BLaER1 treated with 17β-estradiol and CSF1 and Interleukin-3, amounts not matched to agents 10 nM and 100 nM (cell line): ENCODE results near the gene MVD.
"Not testable (repeated sequence)": the region's sequence is repeated elsewhere in the genome, so short reads cannot be mapped to it uniquely, and the experiment has no call there.

Source experiments
- H3K27ac ChIP-seq, 11 experiments: shearing (Covaris generic); formaldehyde crosslinking; 2 replicates each; pipeline ENCODE4 v1.8.1; 2022
- H3K27me3 ChIP-seq, 11 experiments: shearing (Covaris generic); formaldehyde crosslinking; 2 replicates each; pipeline ENCODE4 v1.8.1; 2022
- H3K36me3 ChIP-seq, 11 experiments: shearing (Covaris generic); formaldehyde crosslinking; 2 replicates each; pipeline ENCODE4 v1.8.1; 2022
- H3K4me1 ChIP-seq, 10 experiments: shearing (Covaris generic); formaldehyde crosslinking; 2 replicates each; pipeline ENCODE4 v1.8.1; 2022
- H3K4me2 ChIP-seq, 11 experiments: shearing (Covaris generic); formaldehyde crosslinking; 2 replicates each; pipeline ENCODE4 v1.8.1; 2022
- H3K4me3 ChIP-seq, 10 experiments: shearing (Covaris generic); formaldehyde crosslinking; 2 replicates each; pipeline ENCODE4 v1.8.1; 2022
- H3K9ac ChIP-seq, 11 experiments: shearing (Covaris generic); formaldehyde crosslinking; 2 replicates each; pipeline ENCODE4 v1.8.1; 2022
- H3K9me3 ChIP-seq, 11 experiments: shearing (Covaris generic); formaldehyde crosslinking; replicated peaks in 1 of 11; 2 replicates each; pipeline ENCODE4 v1.8.1; 2022
- H4K20me1 ChIP-seq, 11 experiments: shearing (Covaris generic); formaldehyde crosslinking; 2 replicates each; pipeline ENCODE4 v1.8.1; 2022
- Cebpa-rat ChIP-seq, 11 experiments: shearing (Covaris generic); IDR thresholded peaks; 2 replicates each; pipeline ENCODE4 v1.8.1; 2022

MVD gene

DNA sequence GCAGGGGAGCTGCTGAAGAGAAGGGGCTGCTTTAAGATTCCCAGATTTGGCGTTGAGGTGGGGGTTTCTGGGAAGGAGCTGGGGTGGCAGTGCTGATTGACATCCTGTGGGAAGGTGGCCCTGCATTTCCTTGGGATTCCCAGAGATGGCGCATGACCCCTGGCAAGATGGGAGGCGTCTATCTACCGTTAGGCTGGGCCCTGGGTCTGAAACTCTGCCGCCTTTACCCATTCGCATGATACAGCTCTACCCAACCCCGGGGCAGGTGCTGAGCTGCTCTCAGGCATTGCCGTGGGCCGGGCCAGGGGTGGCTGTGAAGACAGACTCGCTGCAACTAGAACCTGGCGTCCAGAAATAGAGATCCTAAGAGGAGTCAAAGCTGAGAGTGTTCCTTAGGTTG is 9.9 kb upstream of the MVD start:
- peaks cover 0 to 48% (median 28%) of the 10 kb centered on the region in 10 experiments; a peak in 15 of 20 replicates for H3K4me1 ChIP-seq
- H3K27ac ChIP-seq: no peak overlapping the region
- H3K36me3 ChIP-seq: peaks cover 0 to 51% (median 17%) of the 10 kb centered on the region in 11 experiments; a peak in 14 of 22 replicates
- TF ChIP-seq Cebpa-rat (IDR thresholded peaks at IDR 0.05): no peak
- H3K27me3 ChIP-seq: no peaks in the 10 kb centered on the region
- no peak overlapping the region for H3K4me3 ChIP-seq
- no peaks in the 10 kb centered on the region for H3K9me3 ChIP-seq
- peak overlapping the region in 1 of 11 experiments; percentile 28; a peak in 1 of 22 replicates for H3K9ac ChIP-seq
- H4K20me1 ChIP-seq: peaks cover 0 to 45% (median 0%) of the 10 kb centered on the region in 11 experiments; a peak in 2 of 22 replicates
- peak overlapping the region in 5 of 11 experiments; percentile 12 to 50 (median 32); a peak in 7 of 22 replicates for H3K4me2 ChIP-seq

DNA sequence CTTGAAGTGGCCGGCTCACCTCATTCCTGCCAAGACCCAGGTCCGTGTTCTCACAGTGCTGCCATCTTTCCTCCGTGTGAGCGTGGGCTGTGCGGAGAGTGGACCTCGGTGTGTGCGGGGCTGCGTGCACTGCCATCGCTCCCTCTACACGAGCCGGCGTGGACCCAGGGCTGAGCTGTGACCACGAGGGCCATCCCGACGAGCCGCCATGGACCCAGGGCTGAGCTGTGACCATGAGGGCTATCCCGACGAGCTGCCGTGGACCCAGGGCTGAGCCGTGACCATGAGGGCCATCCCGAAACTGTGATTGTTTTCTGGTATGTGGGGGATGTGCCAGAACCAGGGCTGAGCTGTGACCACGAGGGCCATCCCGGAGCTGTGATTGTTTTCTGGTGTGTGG is 8.9 kb upstream of the MVD start:
- no peak for TF ChIP-seq Cebpa-rat (IDR thresholded peaks at IDR 0.05)
- Histone ChIP-seq H3K36me3 (peaks cover 0 to 41% (median 12%) of the 10 kb centered on the region in 11 experiments; a peak in 14 of 22 replicates), H4K20me1 (peaks cover 0 to 43% (median 0%) of the 10 kb centered on the region in 11 experiments; a peak in 2 of 22 replicates), H3K27me3 (no peaks in the 10 kb centered on the region), H3K27ac (no peak overlapping the region), H3K4me2 (peak overlapping the region in 2 of 11 experiments; percentile 26 to 36; a peak in 1 of 22 replicates), H3K4me3 (no peak overlapping the region), H3K4me1 (peaks cover 0 to 48% (median 30%) of the 10 kb centered on the region in 10 experiments; a peak in 15 of 20 replicates), H3K9ac (no peak overlapping the region; a peak in 1 of 22 replicates), H3K9me3 (no peaks in the 10 kb centered on the region)

DNA sequence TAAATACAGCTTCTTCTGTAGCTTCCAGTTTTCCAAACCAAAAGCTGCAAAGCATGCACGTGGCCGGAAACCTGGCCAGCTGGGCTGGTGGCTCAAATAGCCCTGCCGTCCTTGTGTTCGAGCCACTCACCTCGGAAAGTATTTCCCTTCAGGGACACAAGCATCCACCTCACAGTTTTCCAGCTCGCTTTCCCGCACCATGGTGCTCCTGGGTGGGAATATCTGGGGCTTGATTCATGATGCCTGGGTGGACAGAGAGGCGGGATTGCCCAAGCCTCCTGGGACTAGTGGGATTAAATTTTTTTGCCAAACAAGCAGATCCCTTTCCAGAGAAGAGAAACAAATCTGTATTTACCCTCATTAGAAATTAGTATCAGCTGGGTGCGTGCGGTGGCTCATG is 7.1 kb upstream of the MVD start:
- no peak overlapping the region for H3K4me2 ChIP-seq
- H4K20me1 ChIP-seq: peaks cover 0 to 25% (median 0%) of the 10 kb centered on the region in 11 experiments; a peak in 2 of 22 replicates
- H3K9ac ChIP-seq: no peak overlapping the region
- no peaks in the 10 kb centered on the region for H3K9me3 ChIP-seq
- H3K27me3 ChIP-seq: no peaks in the 10 kb centered on the region
- no peak overlapping the region for H3K4me3 ChIP-seq
- H3K27ac ChIP-seq: no peak overlapping the region
- peaks cover 0 to 32% (median 26%) of the 10 kb centered on the region in 10 experiments; a peak in 15 of 20 replicates for H3K4me1 ChIP-seq
- peaks cover 0 to 34% (median 7%) of the 10 kb centered on the region in 11 experiments; a peak in 12 of 22 replicates for H3K36me3 ChIP-seq
- TF ChIP-seq Cebpa-rat (IDR thresholded peaks at IDR 0.05): no peak

DNA sequence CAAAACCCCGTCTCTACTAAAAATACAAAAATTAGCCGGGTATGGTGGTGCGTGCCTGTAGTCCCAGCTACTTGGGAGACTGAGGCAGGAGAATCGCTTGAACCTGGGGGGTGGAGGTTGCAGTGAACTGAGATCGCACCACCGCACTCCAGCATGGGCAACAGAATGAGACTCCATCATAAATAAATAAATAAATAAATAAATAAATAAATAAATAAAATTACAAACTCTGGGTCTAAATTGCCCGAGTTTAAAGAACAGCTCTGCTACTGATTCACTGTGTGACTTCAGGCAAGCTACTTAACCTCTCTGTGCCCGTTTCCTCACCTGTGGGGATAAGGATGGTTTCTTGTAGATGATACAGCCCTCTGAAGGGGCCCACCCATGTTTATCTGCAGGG is 6.6 kb upstream of the MVD start:
- H3K4me2 ChIP-seq, H3K9ac ChIP-seq, H3K27ac ChIP-seq, H3K4me3 ChIP-seq, H3K9me3 ChIP-seq, H3K27me3 ChIP-seq: not testable (repeated sequence)
- Histone ChIP-seq H4K20me1 (peaks cover 0 to 25% (median 0%) of the 10 kb centered on the region in 11 experiments; a peak in 3 of 22 replicates), H3K36me3 (peaks cover 0 to 31% (median 7%) of the 10 kb centered on the region in 11 experiments; a peak in 12 of 22 replicates), H3K4me1 (peaks cover 3 to 27% (median 22%) of the 10 kb centered on the region in 10 experiments; a peak in 19 of 20 replicates)

DNA sequence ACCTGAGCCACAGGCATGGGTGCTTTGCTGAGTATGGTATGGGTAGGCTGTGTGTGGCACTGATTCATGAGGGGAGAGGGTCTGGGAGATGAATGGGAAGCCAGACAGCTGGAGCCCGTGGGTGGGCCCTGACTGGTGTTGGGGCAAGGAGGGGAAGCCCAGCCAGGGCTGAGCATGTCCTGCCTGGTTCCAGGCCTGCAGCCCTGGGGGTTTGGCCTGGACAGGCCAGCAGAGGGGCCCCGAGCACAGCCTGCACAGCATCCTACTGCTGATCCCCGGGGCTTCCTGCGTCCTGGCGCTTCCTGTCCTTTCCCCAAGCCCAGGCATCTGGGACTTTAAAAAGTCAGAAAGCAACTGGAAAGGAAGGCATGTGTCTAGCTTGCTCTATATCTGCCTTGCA is 4.6 kb upstream of the MVD start:
- H3K4me1 ChIP-seq: peaks cover 10 to 19% (median 15%) of the 10 kb centered on the region in 10 experiments
- H3K4me3 ChIP-seq: no peak overlapping the region
- H3K27me3 ChIP-seq: no peaks in the 10 kb centered on the region
- H3K36me3 ChIP-seq: peaks cover 0 to 16% (median 4%) of the 10 kb centered on the region in 11 experiments; a peak in 7 of 22 replicates
- H3K9me3 ChIP-seq: no peaks in the 10 kb centered on the region
- no peak for TF ChIP-seq Cebpa-rat (IDR thresholded peaks at IDR 0.05)
- peaks cover 0 to 17% (median 0%) of the 10 kb centered on the region in 11 experiments; a peak in 4 of 22 replicates for H4K20me1 ChIP-seq
- peak overlapping the region in 1 of 11 experiments; percentile 13; a peak in 2 of 22 replicates for H3K9ac ChIP-seq
- no peak overlapping the region for H3K4me2 ChIP-seq
- H3K27ac ChIP-seq: no peak overlapping the region

DNA sequence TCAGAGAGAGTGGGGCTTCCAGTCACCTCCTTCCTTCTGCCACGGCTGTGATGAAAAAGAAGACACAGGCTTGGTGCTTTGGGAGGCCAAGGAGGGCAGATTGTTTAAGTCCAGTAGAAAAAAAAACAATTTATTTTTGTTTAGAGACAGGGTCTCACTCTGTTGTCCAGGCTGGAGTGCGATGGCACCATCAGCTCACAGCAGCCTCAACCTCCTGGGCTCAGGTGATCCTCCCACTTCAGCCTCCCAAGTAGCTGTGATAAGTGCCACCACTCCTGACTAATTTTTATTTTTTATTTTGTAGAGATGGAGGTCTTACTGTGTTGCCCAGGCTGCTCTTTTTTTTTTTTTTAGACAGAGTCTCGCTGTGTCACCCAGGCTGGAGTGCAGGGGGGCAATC is 2.7 kb upstream of the MVD start:
- no peaks in the 10 kb centered on the region for H3K9me3 ChIP-seq
- H3K4me1 ChIP-seq: peaks cover 23 to 32% (median 28%) of the 10 kb centered on the region in 10 experiments
- peaks cover 0 to 16% (median 0%) of the 10 kb centered on the region in 11 experiments; a peak in 7 of 22 replicates for H3K36me3 ChIP-seq
- no peak for TF ChIP-seq Cebpa-rat (IDR thresholded peaks at IDR 0.05)
- H3K27me3 ChIP-seq: no peaks in the 10 kb centered on the region
- no peak overlapping the region for H3K4me2 ChIP-seq
- H3K4me3 ChIP-seq: no peak overlapping the region
- peaks cover 0 to 15% (median 8%) of the 10 kb centered on the region in 11 experiments; a peak in 7 of 22 replicates for H4K20me1 ChIP-seq
- H3K27ac ChIP-seq: no peak overlapping the region
- 0 out of 22 replicates have a peak overlapping the region, but pooled peaks of 1 of the 11 experiments have one; percentile 4 for H3K9ac ChIP-seq

DNA sequence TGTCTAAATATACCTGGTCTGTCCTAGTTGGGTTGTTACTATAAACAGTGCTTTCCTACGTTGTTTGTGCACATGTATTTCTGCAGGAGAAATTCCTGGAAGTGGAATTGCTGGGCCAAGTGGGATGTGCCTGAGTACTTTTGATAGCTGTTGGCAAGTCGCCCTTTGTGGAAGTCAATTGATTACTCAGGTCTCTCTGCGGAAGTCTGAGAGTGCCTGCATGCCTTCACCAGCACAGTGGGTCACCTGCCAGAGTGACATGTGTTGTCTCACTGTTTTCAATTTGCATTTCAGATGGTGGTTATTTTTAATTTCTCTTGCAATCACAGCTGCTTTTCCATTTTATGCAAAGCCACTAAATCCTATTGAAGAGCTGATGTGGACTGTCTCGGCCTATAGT is 2.3 kb upstream of the MVD start:
- Histone ChIP-seq H3K4me2 (no peak overlapping the region), H3K27me3 (no peaks in the 10 kb centered on the region), H3K9me3 (no peaks in the 10 kb centered on the region), H4K20me1 (peaks cover 0 to 19% (median 8%) of the 10 kb centered on the region in 11 experiments; a peak in 7 of 22 replicates), H3K4me3 (no peak overlapping the region), H3K27ac (no peak overlapping the region), H3K36me3 (peaks cover 0 to 18% (median 0%) of the 10 kb centered on the region in 11 experiments; a peak in 9 of 22 replicates), H3K4me1 (peaks cover 26 to 36% (median 32%) of the 10 kb centered on the region in 10 experiments), H3K9ac (0 out of 22 replicates have a peak overlapping the region, but pooled peaks of 1 of the 11 experiments have one; percentile 4)
- TF ChIP-seq Cebpa-rat (IDR thresholded peaks at IDR 0.05): no peak

DNA sequence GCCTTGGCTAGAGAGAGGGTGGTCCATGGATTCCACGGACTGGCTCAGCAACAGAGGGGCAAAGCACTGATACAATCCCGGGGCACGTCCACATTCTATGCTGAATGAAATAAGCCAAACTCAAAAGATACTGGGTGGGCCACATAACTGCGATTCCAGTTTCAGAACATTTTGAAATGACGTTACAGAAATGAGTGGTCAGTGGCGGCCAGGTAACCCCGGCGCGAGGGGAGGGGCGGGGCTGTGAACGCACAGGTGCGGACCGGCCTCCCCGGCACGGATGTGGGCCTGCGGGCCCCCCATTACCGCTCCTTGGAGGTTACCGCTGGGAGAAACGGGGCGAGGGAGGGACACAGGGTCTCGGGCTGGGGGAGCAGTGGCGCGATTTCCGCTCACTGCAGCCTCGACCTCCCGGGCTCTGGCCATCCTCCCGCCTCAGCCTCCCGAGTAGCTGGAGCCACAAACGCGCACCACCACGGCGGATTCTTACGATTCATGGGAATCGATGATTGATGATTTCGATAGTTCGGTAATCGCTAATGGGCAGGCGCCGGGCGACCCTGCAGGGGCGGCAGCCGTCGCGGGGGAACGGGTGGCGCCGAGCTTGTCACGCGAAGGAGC is 559 bp downstream of the MVD start:
- H3K27ac ChIP-seq: peak overlapping the region; percentile 32 to 84 (median 78); a peak in 21 of 22 replicates
- peak overlapping the region; percentile 82 to 89 (median 86) for H3K9ac ChIP-seq
- no peaks in the 10 kb centered on the region for H3K27me3 ChIP-seq
- H3K9me3 ChIP-seq: no peaks in the 10 kb centered on the region
- TF ChIP-seq Cebpa-rat (IDR thresholded peaks at IDR 0.05): no peak
- peak overlapping the region; percentile 76 to 97 (median 90) for H3K4me3 ChIP-seq
- H4K20me1 ChIP-seq: peaks cover 0 to 38% (median 9%) of the 10 kb centered on the region in 11 experiments; a peak in 12 of 22 replicates
- peaks cover 0 to 20% (median 0%) of the 10 kb centered on the region in 11 experiments; a peak in 5 of 22 replicates for H3K36me3 ChIP-seq
- H3K4me1 ChIP-seq: peaks cover 43 to 62% (median 50%) of the 10 kb centered on the region in 10 experiments
- peak overlapping the region; percentile 88 to 100 (median 98) for H3K4me2 ChIP-seq

DNA sequence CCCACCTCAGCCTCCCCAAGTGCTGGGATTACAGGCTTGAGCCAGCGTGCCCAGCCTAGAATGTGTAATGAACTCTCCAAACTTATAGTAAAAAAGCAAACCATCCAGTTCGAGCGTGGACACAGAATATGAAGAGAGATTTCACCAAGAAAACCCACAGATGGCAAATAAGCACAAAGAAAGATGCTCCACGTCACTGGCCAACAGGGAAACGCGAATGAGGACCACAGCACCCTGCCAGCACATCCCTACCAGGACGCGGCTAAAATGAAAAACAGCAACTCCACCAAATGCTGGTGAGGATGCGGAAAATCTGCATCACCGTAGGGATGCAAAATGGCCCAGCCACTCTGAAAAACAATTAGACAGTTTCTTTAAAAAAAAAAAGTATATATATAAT is 1.4 kb downstream of the MVD start:
- peaks cover 0 to 46% (median 9%) of the 10 kb centered on the region in 11 experiments; a peak in 13 of 22 replicates for H4K20me1 ChIP-seq
- H3K4me1 ChIP-seq: peaks cover 52 to 71% (median 58%) of the 10 kb centered on the region in 10 experiments
- H3K9ac ChIP-seq: peak overlapping the region in 1 of 11 experiments; percentile 18; a peak in 4 of 22 replicates
- no peak overlapping the region for H3K27ac ChIP-seq
- peaks cover 0 to 28% (median 0%) of the 10 kb centered on the region in 11 experiments; a peak in 5 of 22 replicates for H3K36me3 ChIP-seq
- TF ChIP-seq Cebpa-rat (IDR thresholded peaks at IDR 0.05): no peak
- peak overlapping the region; percentile 27 to 99 (median 92); a peak in 20 of 22 replicates for H3K4me2 ChIP-seq
- H3K27me3 ChIP-seq: no peaks in the 10 kb centered on the region
- H3K4me3 ChIP-seq: peak overlapping the region in 1 of 10 experiments; percentile 13; a peak in 4 of 20 replicates
- H3K9me3 ChIP-seq: no peaks in the 10 kb centered on the region
